Tibial nerve (tissue), 4 donors: ENCODE data around the gene IL17RD. TPM values are rescaled to one million over a fixed set of nuclear protein-coding genes. Genes with fewer than 3 reads are reported as not detected.

ENCODE experiments used
- DNase-seq, 2 donors: peaks; one replicate each; pipeline ENCODE4 v3.0.0-alpha.2; 2019; ENCODE audit warnings: low spot score in 2 of 2
- H3K27ac ChIP-seq, 4 donors: fragments of 200-600 bp; sonication (generic) in 3 of 4; one replicate each; pipeline ENCODE4 v1.5.1; 2017 to 2019; ENCODE audit warnings: mild to moderate bottlenecking in 1 of 4
- H3K27me3 ChIP-seq, 2 donors: fragments of 200-600 bp; sonication (generic) in 1 of 2; one replicate each; pipeline versions ENCODE4 v1.5.1 to v1.6.0; 2017 to 2019
- H3K36me3 ChIP-seq, 3 donors: fragments of 200-600 bp; sonication (generic); one replicate each; pipeline ENCODE4 v1.5.1; 2018 to 2019
- H3K4me1 ChIP-seq, 4 donors: fragments of 200-600 bp; sonication (generic) in 3 of 4; one replicate each; pipeline ENCODE4 v1.5.1; 2017 to 2019
- H3K4me3 ChIP-seq, 4 donors: fragments of 200-600 bp; sonication (generic) in 3 of 4; one replicate each; pipeline ENCODE4 v1.5.1; 2017 to 2019; ENCODE audit warnings: mild to moderate bottlenecking in 1 of 4, moderate library complexity in 1 of 4
- H3K9me3 ChIP-seq, 4 donors: fragments of 200-600 bp; sonication (generic) in 3 of 4; one replicate each; pipeline ENCODE4 v1.5.1; 2017 to 2019
- CTCF ChIP-seq, 5 experiments: fragments of 200-600 bp in 3 of 5; fragments of 450-650 bp in 2 of 5; sonication (generic) in 3 of 5; IDR thresholded peaks; one replicate each; pipeline ENCODE4 v1.5.1; 2016 to 2019; ENCODE audit warnings: antibody characterized with exemption in 5 of 5, mild to moderate bottlenecking in 3 of 5, moderate library complexity in 2 of 5
- EP300 ChIP-seq, 2 donors: sonication (generic); formaldehyde crosslinking; IDR thresholded peaks; one replicate each; pipeline ENCODE4 v1.6.1; 2017; ENCODE audit warnings: antibody characterized with exemption in 2 of 2, mild to moderate bottlenecking in 1 of 2
- POLR2A ChIP-seq, 2 donors: fragments of 450-650 bp; IDR thresholded peaks; one replicate each; pipeline ENCODE4 v1.6.1; 2017; ENCODE audit warnings: antibody characterized with exemption in 2 of 2, mild to moderate bottlenecking in 2 of 2, moderate library complexity in 2 of 2
- WGBS, 2 donors: methylation state at CpG; one replicate each; pipeline ENCODE4 v1.1.5; 2018; 5-methylcytosine and 5-hydroxymethylcytosine counted together
- total RNA-seq, 4 donors: library from RNA; depleted of rRNA; stranded (reverse); fragments of >200 nt; gene quantifications; one replicate each; pipeline ENCODE4 v1.1.0, GENCODE V29; 2016

The IL17RD gene
- total RNA-seq, 4 donors from 2014 or later: 9.8 to 13.8 (median 10.1) TPM

- no peaks in the 10 kb centered on the region for H3K27me3 ChIP-seq
- no peak for DNase-seq
- H3K4me3 ChIP-seq: no peak overlapping the region
- peaks cover 0 to 3% (median 0%) of the 10 kb centered on the region in 3 donors for H3K36me3 ChIP-seq
- no peak overlapping the region for H3K27ac ChIP-seq
- no peak for TF ChIP-seq CTCF (IDR thresholded peaks at IDR 0.05)
- H3K9me3 ChIP-seq: no peaks in the 10 kb centered on the region
- 84 to 96% methylated on average over 3 of the region's 3 CpGs for WGBS, 2 donors
- peaks cover 0 to 6% (median 0%) of the 10 kb centered on the region in 4 donors for H3K4me1 ChIP-seq
These were observed 48.7 kb downstream of the IL17RD start for GRCh38 chr3:57116501-57116900.

- Histone ChIP-seq H3K4me1 (no peaks in the 10 kb centered on the region), H3K27me3 (no peaks in the 10 kb centered on the region), H3K27ac (no peak overlapping the region), H3K4me3 (no peak overlapping the region), H3K36me3 (peaks cover 0 to 15% (median 0%) of the 10 kb centered on the region in 3 donors), H3K9me3 (no peaks in the 10 kb centered on the region)
- TF ChIP-seq EP300 (IDR thresholded peaks at IDR 0.05): no peak
- TF ChIP-seq CTCF (IDR thresholded peaks at IDR 0.05): no peak
- no peak for TF ChIP-seq POLR2A (IDR thresholded peaks at IDR 0.05)
- DNase-seq: no peak
- WGBS, 2 donors: 71 to 73% methylated on average over 5 of the region's 5 CpGs
These were observed 52.9 kb downstream of the IL17RD start for GRCh38 chr3:57112206-57112605.

GRCh38 chr3:57110798-57111197 lies 54.4 kb downstream of the IL17RD start:
- no peak overlapping the region for H3K27ac ChIP-seq
- no peaks in the 10 kb centered on the region for H3K4me1 ChIP-seq
- H3K9me3 ChIP-seq: no peaks in the 10 kb centered on the region
- DNase-seq: no peak
- H3K36me3 ChIP-seq: peaks cover 0 to 16% (median 0%) of the 10 kb centered on the region in 3 donors
- TF ChIP-seq POLR2A (IDR thresholded peaks at IDR 0.05): no peak
- no peak for TF ChIP-seq CTCF (IDR thresholded peaks at IDR 0.05)
- TF ChIP-seq EP300 (IDR thresholded peaks at IDR 0.05): no peak
- H3K4me3 ChIP-seq: no peak overlapping the region
- H3K27me3 ChIP-seq: no peaks in the 10 kb centered on the region
- 69 to 84% methylated on average over 13 to 14 of the region's 14 CpGs for WGBS, 2 donors

GRCh38 chr3:57110214-57110613 lies 54.9 kb downstream of the IL17RD start:
- Histone ChIP-seq H3K9me3 (no peaks in the 10 kb centered on the region), H3K4me3 (no peak overlapping the region), H3K36me3 (peaks cover 0 to 20% (median 0%) of the 10 kb centered on the region in 3 donors), H3K27me3 (no peaks in the 10 kb centered on the region), H3K27ac (no peak overlapping the region), H3K4me1 (no peaks in the 10 kb centered on the region)
- TF ChIP-seq CTCF (IDR thresholded peaks at IDR 0.05) (no peak), POLR2A (IDR thresholded peaks at IDR 0.05) (no peak), EP300 (IDR thresholded peaks at IDR 0.05) (no peak)
- no peak for DNase-seq
- WGBS, 2 donors: 80 to 82% methylated on average over 4 of the region's 4 CpGs

GRCh38 chr3:57109437-57110199 lies 55.5 kb downstream of the IL17RD start:
- Histone ChIP-seq H3K27me3 (no peaks in the 10 kb centered on the region), H3K4me1 (no peaks in the 10 kb centered on the region), H3K9me3 (no peaks in the 10 kb centered on the region), H3K4me3 (no peak overlapping the region), H3K27ac (no peak overlapping the region), H3K36me3 (peaks cover 0 to 25% (median 0%) of the 10 kb centered on the region in 3 donors)
- no peak for DNase-seq
- TF ChIP-seq EP300 (IDR thresholded peaks at IDR 0.05): no peak
- no peak for TF ChIP-seq CTCF (IDR thresholded peaks at IDR 0.05)
- no peak for TF ChIP-seq POLR2A (IDR thresholded peaks at IDR 0.05)
- WGBS, 2 donors: 82 to 92% methylated on average over 15 of the region's 15 CpGs
